Endodermal cell (in vitro differentiated cells): ENCODE results near the gene ERG. TPM values are rescaled to one million over a fixed set of nuclear protein-coding genes. Genes with fewer than 3 reads are reported as not detected.

ENCODE experiments used
- DNase-seq: peaks from one replicate; pipeline ENCODE4 v3.0.0-alpha.2; 2017
- H3K27ac ChIP-seq: 2 replicates; pipeline ENCODE4 v1.5.1; 2013; ENCODE audit warnings: mild to moderate bottlenecking, low read depth, low read length, moderate library complexity
- H3K27me3 ChIP-seq: 2 replicates; pipeline ENCODE4 v1.6.1; 2013; ENCODE audit warnings: mild to moderate bottlenecking, low read length, moderate library complexity; ENCODE audit not compliant: insufficient read depth, control insufficient read depth, poor library complexity, severe bottlenecking
- H3K36me3 ChIP-seq: 2 replicates; pipeline ENCODE4 v1.7.0; 2013; ENCODE audit warnings: mild to moderate bottlenecking, low read length, moderate library complexity; ENCODE audit not compliant: control insufficient read depth, insufficient read depth
- H3K4me1 ChIP-seq: one replicate; pipeline ENCODE4 v1.7.0; 2013; ENCODE audit warnings: low read length; ENCODE audit not compliant: control insufficient read depth, insufficient read depth
- H3K4me3 ChIP-seq: 2 replicates; pipeline ENCODE4 v1.5.1; 2013; ENCODE audit warnings: mild to moderate bottlenecking, low read length, moderate library complexity
- H3K9ac ChIP-seq: 2 replicates; pipeline ENCODE4 v1.6.1; 2013; ENCODE audit warnings: mild to moderate bottlenecking, low read length, moderate library complexity; ENCODE audit not compliant: poor library complexity, severe bottlenecking; ENCODE audit errors: extremely low read depth
- H3K9me3 ChIP-seq: 2 replicates; pipeline ENCODE4 v1.6.1; 2013; ENCODE audit warnings: mild to moderate bottlenecking, low read length, moderate library complexity; ENCODE audit not compliant: control insufficient read depth
- H3K27ac Mint-ChIP-seq: 2 replicates; pipeline ENCODE4 v1.8.0; 2020; ENCODE audit warnings: mixed read lengths
- H3K27me3 Mint-ChIP-seq: 2 replicates; pipeline ENCODE4 v1.8.0; 2021; ENCODE audit warnings: mild to moderate bottlenecking, mixed read lengths; ENCODE audit not compliant: insufficient read depth
- H3K36me3 Mint-ChIP-seq: 2 replicates; pipeline ENCODE4 v1.8.0; 2020; ENCODE audit warnings: low read depth, mixed read lengths
- H3K4me1 Mint-ChIP-seq: 2 replicates; pipeline ENCODE4 v1.8.0; 2020; ENCODE audit warnings: mixed read lengths
- H3K4me3 Mint-ChIP-seq: 2 replicates; pipeline ENCODE4 v1.8.0; 2020; ENCODE audit warnings: mild to moderate bottlenecking, moderate library complexity, mixed read lengths
- H3K9me3 Mint-ChIP-seq: 2 replicates; pipeline ENCODE4 v1.8.0; 2020; ENCODE audit warnings: mild to moderate bottlenecking, mixed read lengths
- WGBS, 2 experiments: methylation state at CpG; one replicate each; pipeline versions ENCODE4 v1.1.5 to v1.1.7; 2013; ENCODE audit warnings: missing lambda C conversion rate in 2 of 2, mixed read lengths in 1 of 2; ENCODE audit not compliant: insufficient coverage in 1 of 2, insufficient read length in 1 of 2; 5-methylcytosine and 5-hydroxymethylcytosine counted together
- total RNA-seq, 2 donors: library from RNA; stranded (reverse); fragmentation: NEBNext Ultra II Directional in 1 of 2; extraction: Animal tissue kit (Norgen Biotek cat#: 25700) in 1 of 2; gene quantifications; 2 replicates in 1 of 2; 3 replicates in 1 of 2; pipeline ENCODE4 v1.2.1, GENCODE V29; 2021
- TF ChIP-seq, protein P1 (sequence below): fragments of 200-600 bp; sonication (generic); conservative IDR thresholded peaks from 2 replicates; pipeline ENCODE4 v1.5.0; 2021; ENCODE audit warnings: antibody characterized with exemption, mild to moderate bottlenecking

ERG gene
- total RNA-seq, 2 donors from 2014 or later, result not detected

DNA sequence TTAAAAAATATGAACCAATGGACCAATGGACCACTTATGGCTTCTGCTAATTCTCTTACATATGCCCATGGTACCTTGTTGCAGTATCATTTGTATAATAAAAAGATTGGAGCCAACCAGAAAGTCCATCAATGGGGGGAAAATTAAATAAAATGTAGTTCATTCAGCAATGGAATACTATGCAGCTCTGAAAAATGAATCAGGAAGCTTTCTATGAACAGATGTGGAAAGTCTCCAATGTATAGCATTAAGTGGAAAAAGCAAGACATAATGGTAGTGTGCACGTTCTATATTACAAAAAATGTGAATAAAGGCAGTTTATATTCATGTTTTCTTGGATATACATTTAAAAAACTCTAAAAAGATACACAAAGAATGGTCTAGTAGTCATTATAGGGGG, 140.2 kb downstream of the ERG start:
- H3K36me3 Mint-ChIP-seq, result no peaks in the 10 kb centered on the region
- H3K27me3 ChIP-seq, result no peaks in the 10 kb centered on the region
- no peak overlapping the region for H3K4me3 ChIP-seq
- TF ChIP-seq, protein P1, sequence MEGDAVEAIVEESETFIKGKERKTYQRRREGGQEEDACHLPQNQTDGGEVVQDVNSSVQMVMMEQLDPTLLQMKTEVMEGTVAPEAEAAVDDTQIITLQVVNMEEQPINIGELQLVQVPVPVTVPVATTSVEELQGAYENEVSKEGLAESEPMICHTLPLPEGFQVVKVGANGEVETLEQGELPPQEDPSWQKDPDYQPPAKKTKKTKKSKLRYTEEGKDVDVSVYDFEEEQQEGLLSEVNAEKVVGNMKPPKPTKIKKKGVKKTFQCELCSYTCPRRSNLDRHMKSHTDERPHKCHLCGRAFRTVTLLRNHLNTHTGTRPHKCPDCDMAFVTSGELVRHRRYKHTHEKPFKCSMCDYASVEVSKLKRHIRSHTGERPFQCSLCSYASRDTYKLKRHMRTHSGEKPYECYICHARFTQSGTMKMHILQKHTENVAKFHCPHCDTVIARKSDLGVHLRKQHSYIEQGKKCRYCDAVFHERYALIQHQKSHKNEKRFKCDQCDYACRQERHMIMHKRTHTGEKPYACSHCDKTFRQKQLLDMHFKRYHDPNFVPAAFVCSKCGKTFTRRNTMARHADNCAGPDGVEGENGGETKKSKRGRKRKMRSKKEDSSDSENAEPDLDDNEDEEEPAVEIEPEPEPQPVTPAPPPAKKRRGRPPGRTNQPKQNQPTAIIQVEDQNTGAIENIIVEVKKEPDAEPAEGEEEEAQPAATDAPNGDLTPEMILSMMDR, result no peak
- H3K4me1 Mint-ChIP-seq, result peaks cover 20% of the 10 kb centered on the region
- H3K27ac Mint-ChIP-seq, result no peak overlapping the region
- peaks cover 14% of the 10 kb centered on the region for H3K27me3 Mint-ChIP-seq
- H3K9me3 Mint-ChIP-seq, result no peaks in the 10 kb centered on the region
- H3K9me3 ChIP-seq, result no peaks in the 10 kb centered on the region
- peaks cover 2% of the 10 kb centered on the region for H3K4me1 ChIP-seq
- DNase-seq, result no peak
- H3K9ac ChIP-seq, result no peak overlapping the region
- no peak overlapping the region for H3K27ac ChIP-seq
- no peak overlapping the region for H3K4me3 Mint-ChIP-seq
- WGBS, 2 experiments, result no CpG with 5 or more reads among the region's 1 CpG
- H3K36me3 ChIP-seq, result no peaks in the 10 kb centered on the region

DNA sequence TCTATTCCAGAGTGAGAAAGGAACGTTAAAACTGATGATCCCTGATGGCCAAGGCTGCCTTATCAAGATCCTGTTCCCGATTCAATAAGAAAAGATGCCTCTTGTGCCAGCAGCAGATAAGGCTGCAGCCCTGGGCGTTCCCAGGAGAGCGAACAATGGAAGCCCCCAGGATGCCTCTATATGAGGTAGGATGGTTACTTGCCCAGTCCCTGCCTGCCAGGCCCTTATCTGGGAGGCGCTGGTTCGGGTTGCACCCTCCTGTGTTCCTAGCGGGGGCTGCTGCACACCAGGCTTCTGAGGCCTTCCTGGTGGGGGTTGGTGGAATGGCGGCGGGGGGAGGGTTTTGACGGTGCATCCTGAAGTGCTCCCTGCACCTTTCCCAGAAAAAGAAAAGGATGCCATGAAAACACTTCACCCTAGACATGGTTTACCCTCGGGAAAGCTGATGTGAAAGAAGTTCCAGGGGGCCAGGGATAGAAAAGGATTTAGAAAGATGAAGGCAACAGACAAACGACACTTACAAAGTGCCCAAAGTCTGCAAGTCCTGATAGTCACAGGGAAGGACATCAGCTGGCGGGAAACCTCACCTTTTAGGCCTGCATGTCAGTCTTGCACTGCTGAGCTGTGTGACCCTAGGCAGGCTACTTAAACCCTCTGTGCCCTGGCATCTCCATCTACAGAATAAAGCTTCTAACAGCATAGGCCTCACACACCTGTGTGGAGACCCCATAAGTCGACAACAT, 141.2 kb downstream of the ERG start:
- H3K4me3 ChIP-seq, result no peak overlapping the region

GRCh38 chr21:38355992-38356781, 142.1 kb downstream of the ERG start:
- TF ChIP-seq, protein P1, result peak; percentile 98
- H3K4me3 Mint-ChIP-seq, result no peak overlapping the region
- no peak overlapping the region for H3K27ac Mint-ChIP-seq
- Histone ChIP-seq H3K4me1 (peaks cover 6% of the 10 kb centered on the region), H3K9me3 (no peaks in the 10 kb centered on the region), H3K27me3 (no peaks in the 10 kb centered on the region), H3K36me3 (no peaks in the 10 kb centered on the region), H3K9ac (no peak overlapping the region), H3K4me3 (peak overlapping the region; percentile 13), H3K27ac (no peak overlapping the region)
- peak; percentile 94 for DNase-seq
- peaks cover 35% of the 10 kb centered on the region for H3K4me1 Mint-ChIP-seq
- 0 to 13% methylated on average over 1 to 20 of the region's 20 CpGs for WGBS, 2 experiments
- peaks cover 14% of the 10 kb centered on the region for H3K27me3 Mint-ChIP-seq
- no peaks in the 10 kb centered on the region for H3K36me3 Mint-ChIP-seq
- no peaks in the 10 kb centered on the region for H3K9me3 Mint-ChIP-seq

More for the DNA sequence above, 141.2 kb downstream of the ERG start:
- Mint-ChIP-seq H3K27me3 (peaks cover 14% of the 10 kb centered on the region), H3K27ac (no peak overlapping the region), H3K36me3 (no peaks in the 10 kb centered on the region), H3K9me3 (no peaks in the 10 kb centered on the region), H3K4me3 (no peak overlapping the region), H3K4me1 (peaks cover 27% of the 10 kb centered on the region)
- Histone ChIP-seq H3K9ac (no peak overlapping the region), H3K9me3 (no peaks in the 10 kb centered on the region), H3K4me1 (peaks cover 2% of the 10 kb centered on the region), H3K27ac (no peak overlapping the region), H3K27me3 (no peaks in the 10 kb centered on the region), H3K36me3 (no peaks in the 10 kb centered on the region)
- WGBS, 2 experiments, result 57 to 61% methylated on average over 5 to 14 of the region's 14 CpGs
- DNase-seq, result peak; percentile 78
- TF ChIP-seq, protein P1, result no peak
